B cell (primary cell): ENCODE data around the gene CYP27C1. TPM values are rescaled to one million over a fixed set of nuclear protein-coding genes. Genes with fewer than 3 reads are reported as not detected.

Experiments
- ATAC-seq: fragments of 200-7000 bp; cut with Tn5 transposase; one replicate; pipeline ENCODE4 v1.10.0; 2021; ENCODE audit warnings: low read depth, mild to moderate bottlenecking, moderate number of reproducible peaks, moderate library complexity
- CTCF ChIA-PET: fragments of 350-600 bp; sonication (Branson Sonifier 250); formaldehyde crosslinking; loops from one replicate; lab custom pipeline; 2021; ENCODE audit warnings: antibody characterized with exemption, inconsistent platforms; lab: Charles Lee
- POLR2A ChIA-PET: fragments of 350-600 bp; sonication (Branson Sonifier 250); formaldehyde crosslinking; loops from one replicate; lab custom pipeline; 2021; ENCODE audit warnings: antibody characterized with exemption; lab: Charles Lee
- DNase-seq: peaks from one replicate; pipeline ENCODE4 v3.0.0; 2013
- H2AFZ ChIP-seq: 2 replicates; pipeline ENCODE4 v1.6.1; 2012; ENCODE audit warnings: mild to moderate bottlenecking, low read depth, low read length; ENCODE audit not compliant: insufficient read depth, poor library complexity, severe bottlenecking
- H3K27ac ChIP-seq, 2 donors: 1 replicate in 1 of 2; 2 replicates in 1 of 2; pipeline ENCODE4 v1.5.1; 2012 to 2013; ENCODE audit warnings: low read length in 2 of 2, mild to moderate bottlenecking in 2 of 2, moderate library complexity in 1 of 2
- H3K27me3 ChIP-seq, 4 experiments: fragments of 200-600 bp in 1 of 4; sonication (generic) in 1 of 4; replicated peaks in 1 of 4; 1 replicate in 2 of 4; 2 replicates in 2 of 4; pipeline versions ENCODE4 v1.6.1 to v1.7.0; 2013 to 2016; ENCODE audit warnings: low read length in 3 of 4, mild to moderate bottlenecking in 2 of 4, mixed read lengths in 1 of 4, moderate library complexity in 1 of 4; ENCODE audit not compliant: insufficient read depth in 4 of 4, control insufficient read depth in 3 of 4; ENCODE audit errors: control extremely low read depth in 1 of 4
- H3K36me3 ChIP-seq, 2 experiments: replicated peaks in 1 of 2; 1 replicate in 1 of 2; 2 replicates in 1 of 2; pipeline versions ENCODE4 v1.6.1 to v1.7.1; 2013; ENCODE audit warnings: low read length in 1 of 2; ENCODE audit not compliant: insufficient read depth in 2 of 2, control insufficient read depth in 1 of 2; ENCODE audit errors: control extremely low read depth in 1 of 2, extremely low read depth in 1 of 2
- H3K4me1 ChIP-seq, 2 donors: fragments of 200-600 bp in 1 of 2; sonication (generic) in 1 of 2; 1 replicate in 1 of 2; 2 replicates in 1 of 2; pipeline versions ENCODE4 v1.5.1 to v1.6.1; 2013 to 2017; ENCODE audit warnings: low read length in 2 of 2; ENCODE audit not compliant: control insufficient read depth in 2 of 2, insufficient read depth in 2 of 2
- H3K4me2 ChIP-seq: replicated peaks from 2 replicates; pipeline ENCODE3; 2012; ENCODE audit warnings: mild to moderate bottlenecking, low read depth, low read length; ENCODE audit not compliant: poor library complexity, severe bottlenecking
- H3K4me3 ChIP-seq, 5 experiments: fragments of 200-600 bp in 1 of 5; sonication (generic) in 1 of 5; 1 replicate in 3 of 5; 2 replicates in 2 of 5; pipeline versions ENCODE4 v1.5.1 to v1.7.0; 2011 to 2016; ENCODE audit warnings: low read length in 4 of 5, mild to moderate bottlenecking in 4 of 5, low read depth in 2 of 5, control low read depth in 1 of 5, moderate library complexity in 1 of 5; ENCODE audit not compliant: insufficient read depth in 1 of 5; ENCODE audit errors: control extremely low read depth in 1 of 5, extremely low read depth in 1 of 5
- H3K79me2 ChIP-seq: fragments of 200-600 bp; sonication (generic); one replicate; pipeline ENCODE4 v1.6.0; 2016; ENCODE audit warnings: low read length; ENCODE audit not compliant: control insufficient read depth, insufficient read depth
- H3K9ac ChIP-seq: fragments of 200-600 bp; sonication (generic); 2 replicates; pipeline ENCODE4 v1.6.1; 2017; ENCODE audit warnings: mild to moderate bottlenecking, low read length, moderate library complexity
- H3K9me3 ChIP-seq, 3 donors: one replicate each; pipeline versions ENCODE4 v1.6.1 to v1.7.1; 2013; ENCODE audit warnings: low read length in 2 of 3; ENCODE audit not compliant: control insufficient read depth in 2 of 3, insufficient read depth in 1 of 3; ENCODE audit errors: control extremely low read depth in 1 of 3
- H4K20me1 ChIP-seq: 2 replicates; pipeline ENCODE4 v1.6.0; 2012; ENCODE audit warnings: mild to moderate bottlenecking, low read length; ENCODE audit not compliant: insufficient read depth, control insufficient read depth, poor library complexity, severe bottlenecking
- H3K27ac Mint-ChIP-seq: one replicate; pipeline ENCODE4 v1.8.0; 2021; ENCODE audit warnings: mixed read lengths
- H3K27me3 Mint-ChIP-seq: one replicate; pipeline ENCODE4 v1.8.0; 2021; ENCODE audit warnings: mixed read lengths
- H3K4me1 Mint-ChIP-seq: one replicate; pipeline ENCODE4 v1.8.0; 2021; ENCODE audit warnings: mixed read lengths
- H3K4me3 Mint-ChIP-seq: one replicate; pipeline ENCODE4 v1.8.0; 2021; ENCODE audit warnings: mixed read lengths
- H3K9me3 Mint-ChIP-seq: one replicate; pipeline ENCODE4 v1.8.0; 2022; ENCODE audit warnings: mixed read lengths; ENCODE audit not compliant: insufficient read depth
- EZH2 ChIP-seq: IDR thresholded peaks from 2 replicates; pipeline ENCODE4 v1.6.1; 2012; ENCODE audit warnings: borderline replicate concordance, low read depth, mild to moderate bottlenecking, moderate library complexity, low read length; ENCODE audit not compliant: insufficient read depth, poor library complexity, severe bottlenecking
- WGBS: methylation state at CpG from one replicate; pipeline ENCODE4 v1.1.5; 2013; ENCODE audit warnings: missing lambda C conversion rate; ENCODE audit not compliant: insufficient coverage; 5-methylcytosine and 5-hydroxymethylcytosine counted together
- intact Hi-C: fragments of 100-400 bp; cut with micrococcal nuclease; formaldehyde crosslinking; loops from one replicate; pipeline ENCODE4 v1.10.0; 2022
- polyA plus RNA-seq: library from polyadenylated mRNA; depleted of rRNA; stranded (reverse); fragments of >200 nt; gene quantifications from 2 replicates; pipeline ENCODE4 v1.2.3, GENCODE V29; 2012
- total RNA-seq, 2 donors: library from RNA; stranded (reverse); fragments of 120-200 nt in 1 of 2; gene quantifications; 1 replicate in 1 of 2; 2 replicates in 1 of 2; pipeline versions ENCODE4 v1.2.3 to v1.2.4, GENCODE V29; 2013 to 2022
- TF ChIP-seq, protein P1 (sequence below): fragments of 200-600 bp; IDR thresholded peaks from one replicate; pipeline ENCODE4 v1.8.0; 2022; ENCODE audit warnings: antibody characterized with exemption, mild to moderate bottlenecking

Gene CYP27C1
- total and polyA plus RNA-seq, 2 donors (not counting 1 experiment from before 2014, with no cell fraction given): not detected

DNA sequence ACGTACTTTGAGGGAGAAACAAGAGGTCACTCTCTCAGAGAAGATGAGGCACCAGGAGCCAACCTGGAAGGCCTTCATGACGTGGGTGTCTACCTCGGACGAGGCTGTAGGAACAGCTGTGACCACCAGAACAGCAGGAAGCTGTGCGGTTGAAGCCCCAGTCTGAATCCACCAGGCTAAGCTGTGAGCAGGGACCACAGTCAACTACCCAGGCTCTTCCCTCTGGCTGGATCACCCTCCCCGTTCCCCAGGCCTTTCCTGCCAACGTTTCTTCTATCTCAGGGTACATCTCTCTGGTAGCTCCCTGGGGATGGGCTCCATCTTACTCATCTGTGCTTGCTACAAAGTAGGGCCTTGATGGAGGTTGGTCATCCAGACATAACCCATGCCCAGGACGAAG, 36.8 kb upstream of the CYP27C1 start:
- H3K4me3 ChIP-seq: no peak overlapping the region
- Mint-ChIP-seq H3K27me3 (no peaks in the 10 kb centered on the region), H3K27ac (no peak overlapping the region), H3K9me3 (no peaks in the 10 kb centered on the region), H3K4me3 (no peak overlapping the region), H3K4me1 (no peaks in the 10 kb centered on the region)
- H3K79me2 ChIP-seq: no peaks in the 10 kb centered on the region
- no peak for DNase-seq
- no peak overlapping the region for H2AFZ ChIP-seq
- H3K4me2 ChIP-seq: no peak overlapping the region
- ChIA-PET POLR2A (no interaction called here), CTCF (no interaction called here)
- peaks cover 5 to 45% of the 10 kb centered on the region in 2 experiments for H3K36me3 ChIP-seq
- intact Hi-C loops: no loop called here
- H3K27me3 ChIP-seq: no peaks in the 10 kb centered on the region
- TF ChIP-seq EZH2: no peak
- TF ChIP-seq, protein P1, sequence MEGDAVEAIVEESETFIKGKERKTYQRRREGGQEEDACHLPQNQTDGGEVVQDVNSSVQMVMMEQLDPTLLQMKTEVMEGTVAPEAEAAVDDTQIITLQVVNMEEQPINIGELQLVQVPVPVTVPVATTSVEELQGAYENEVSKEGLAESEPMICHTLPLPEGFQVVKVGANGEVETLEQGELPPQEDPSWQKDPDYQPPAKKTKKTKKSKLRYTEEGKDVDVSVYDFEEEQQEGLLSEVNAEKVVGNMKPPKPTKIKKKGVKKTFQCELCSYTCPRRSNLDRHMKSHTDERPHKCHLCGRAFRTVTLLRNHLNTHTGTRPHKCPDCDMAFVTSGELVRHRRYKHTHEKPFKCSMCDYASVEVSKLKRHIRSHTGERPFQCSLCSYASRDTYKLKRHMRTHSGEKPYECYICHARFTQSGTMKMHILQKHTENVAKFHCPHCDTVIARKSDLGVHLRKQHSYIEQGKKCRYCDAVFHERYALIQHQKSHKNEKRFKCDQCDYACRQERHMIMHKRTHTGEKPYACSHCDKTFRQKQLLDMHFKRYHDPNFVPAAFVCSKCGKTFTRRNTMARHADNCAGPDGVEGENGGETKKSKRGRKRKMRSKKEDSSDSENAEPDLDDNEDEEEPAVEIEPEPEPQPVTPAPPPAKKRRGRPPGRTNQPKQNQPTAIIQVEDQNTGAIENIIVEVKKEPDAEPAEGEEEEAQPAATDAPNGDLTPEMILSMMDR: no peak
- ATAC-seq: no peak
- no peaks in the 10 kb centered on the region for H4K20me1 ChIP-seq
- H3K9me3 ChIP-seq: no peaks in the 10 kb centered on the region
- no peak overlapping the region for H3K9ac ChIP-seq
- H3K4me1 ChIP-seq: no peaks in the 10 kb centered on the region
- H3K27ac ChIP-seq: no peak overlapping the region
- WGBS: 96% methylated on average over 7 of the region's 8 CpGs

DNA sequence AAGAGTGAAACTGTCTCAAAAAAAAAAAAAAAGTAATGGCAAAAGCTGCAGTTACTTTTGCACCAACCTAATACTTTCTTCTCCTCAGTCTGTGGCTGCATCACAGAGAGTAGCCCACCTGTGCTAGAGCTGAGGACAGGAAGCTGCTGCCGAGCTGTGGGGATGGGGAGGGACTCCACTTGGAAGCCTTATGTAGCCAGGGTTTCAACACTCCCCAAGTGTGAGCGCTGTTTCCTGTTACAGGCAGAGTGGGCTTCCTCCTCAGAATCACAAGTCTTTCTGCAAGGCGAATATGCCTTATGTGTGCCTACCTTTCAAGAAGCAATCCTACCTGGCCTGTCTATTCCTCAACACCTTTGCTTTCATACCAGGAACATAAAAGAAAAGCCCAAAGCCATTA, 36.3 kb upstream of the CYP27C1 start:
- Mint-ChIP-seq H3K9me3 (no peaks in the 10 kb centered on the region), H3K4me3 (no peak overlapping the region), H3K27ac (no peak overlapping the region), H3K27me3 (no peaks in the 10 kb centered on the region), H3K4me1 (no peaks in the 10 kb centered on the region)
- H3K4me3 ChIP-seq: no peak overlapping the region
- peaks cover 3 to 45% of the 10 kb centered on the region in 2 experiments for H3K36me3 ChIP-seq
- ATAC-seq: no peak
- H3K4me2 ChIP-seq: no peak overlapping the region
- H4K20me1 ChIP-seq: no peaks in the 10 kb centered on the region
- ChIA-PET CTCF (no interaction called here), POLR2A (no interaction called here)
- intact Hi-C loops: no loop called here
- H3K9ac ChIP-seq: no peak overlapping the region
- TF ChIP-seq, protein P1: no peak
- TF ChIP-seq EZH2: no peak
- no peak overlapping the region for H2AFZ ChIP-seq
- no peak for DNase-seq
- no peaks in the 10 kb centered on the region for H3K27me3 ChIP-seq
- H3K4me1 ChIP-seq: no peaks in the 10 kb centered on the region
- 60% methylated on average over 2 of the region's 3 CpGs for WGBS
- H3K27ac ChIP-seq: no peak overlapping the region
- no peaks in the 10 kb centered on the region for H3K9me3 ChIP-seq
- H3K79me2 ChIP-seq: no peaks in the 10 kb centered on the region
